A673 (cell line): ENCODE measurements around the gene SLC26A11. TPM values are rescaled to one million over a fixed set of nuclear protein-coding genes. Genes with fewer than 3 reads are reported as not detected.

Source experiments
- Bru-seq: library from RNA; stranded (reverse); fragments of 400-500 nt; gene quantifications from one replicate; lab custom pipeline; 2021; lab: Mats Ljungman, UMichigan
- BruChase-seq, 2 experiments: library from RNA; stranded (reverse); fragments of 400-500 nt; gene quantifications; one replicate each; lab custom pipeline; 2021; lab: Mats Ljungman, UMichigan
- BruUV-seq: library from RNA; stranded (reverse); fragments of 400-500 nt; replicated peaks from 2 replicates; lab custom pipeline; 2021; lab: Mats Ljungman, UMichigan
- CTCF ChIA-PET: fragments of 300-600 bp; sonication (Branson Sonifier 250); formaldehyde crosslinking; loops from one replicate; lab custom pipeline; 2022; ENCODE audit warnings: antibody characterized with exemption; lab: Charles Lee
- POLR2A ChIA-PET: fragments of 300-600 bp; sonication (Branson Sonifier 250); formaldehyde crosslinking; loops from one replicate; lab custom pipeline; 2022; ENCODE audit warnings: antibody characterized with exemption; ENCODE audit not compliant: low non-redundant PET; lab: Charles Lee
- DNase-seq: peaks from one replicate; pipeline ENCODE4 v3.0.0-alpha.2; 2015; ENCODE audit warnings: low spot score
- H3K27ac ChIP-seq: fragments of 200-600 bp; sonication (generic); 2 replicates; pipeline ENCODE4 v1.5.1; 2016; ENCODE audit warnings: mixed run types, low read depth, mild to moderate bottlenecking, mixed read lengths, antibody characterized with exemption, low read length; ENCODE audit not compliant: poor library complexity, severe bottlenecking
- H3K27me3 ChIP-seq: fragments of 200-600 bp; sonication (generic); replicated peaks from 2 replicates; pipeline ENCODE4 v1.6.1; 2017; ENCODE audit warnings: mixed run types, low read depth, mild to moderate bottlenecking, mixed read lengths, antibody characterized with exemption, low read length; ENCODE audit not compliant: insufficient read depth, poor library complexity
- H3K36me3 ChIP-seq: fragments of 200-600 bp; sonication (generic); 2 replicates; pipeline ENCODE4 v1.6.1; 2016; ENCODE audit warnings: mixed run types, mild to moderate bottlenecking, mixed read lengths, antibody characterized with exemption, low read length; ENCODE audit not compliant: insufficient read depth, poor library complexity, severe bottlenecking
- H3K4me1 ChIP-seq: fragments of 200-600 bp; sonication (generic); 2 replicates; pipeline ENCODE4 v1.6.1; 2017; ENCODE audit warnings: mixed run types, mild to moderate bottlenecking, mixed read lengths, antibody characterized with exemption, low read length; ENCODE audit not compliant: insufficient read depth, poor library complexity, severe bottlenecking
- H3K4me3 ChIP-seq: fragments of 200-600 bp; sonication (generic); 2 replicates; pipeline ENCODE4 v1.5.1; 2016; ENCODE audit warnings: low read depth, mixed run types, mild to moderate bottlenecking, mixed read lengths, low read length; ENCODE audit not compliant: poor library complexity, severe bottlenecking
- H3K9me3 ChIP-seq: fragments of 200-600 bp; sonication (generic); 2 replicates; pipeline ENCODE4 v1.6.1; 2016; ENCODE audit warnings: mixed run types, low read depth, mild to moderate bottlenecking, mixed read lengths, antibody characterized with exemption, low read length; ENCODE audit not compliant: poor library complexity, severe bottlenecking
- EZH2 ChIP-seq: fragments of 200-600 bp; sonication (generic); IDR thresholded peaks from 2 replicates; pipeline ENCODE4 v1.6.1; 2017; ENCODE audit warnings: borderline replicate concordance, low read depth, mild to moderate bottlenecking, mixed read lengths, antibody characterized with exemption, low read length; ENCODE audit not compliant: poor library complexity, severe bottlenecking
- intact Hi-C: fragments of 100-400 bp; cut with micrococcal nuclease; formaldehyde crosslinking; loops from one replicate; pipeline ENCODE4 v1.10.0; 2022; ENCODE audit not compliant: unreplicated experiment
- long read RNA-seq: library from polyadenylated mRNA; stranded (forward); transcript quantifications from one replicate; pipeline ENCODE4 v2.0.0, GENCODE V29; 2022
- total RNA-seq: library from RNA; stranded (reverse); gene quantifications from 2 replicates; pipeline ENCODE4 v1.2.3, GENCODE V29; 2021
- TF ChIP-seq, protein P1 (sequence below): fragments of 300-800, 200-600 bp; sonication (generic); conservative IDR thresholded peaks from 2 replicates; pipeline ENCODE4 v1.5.1; 2017; ENCODE audit warnings: low read depth, mild to moderate bottlenecking, antibody characterized with exemption, low read length, moderate library complexity, mixed read lengths

The SLC26A11 gene
- 23.5 and 23.6 TPM in 2 replicates for total RNA-seq
- Bru-seq, nascent RNA, result percentile 52 among the genes with signal in this experiment
- BruChase-seq, experiment 1, labeled RNA remaining after a 2-hour chase, result percentile 63 among the genes with signal in this experiment
- percentile 64 among the genes with signal in this experiment for BruChase-seq, experiment 2, labeled RNA remaining after a 6-hour chase
- long read RNA-seq, transcript SLC26A11-201 (18 exons, 2,885 nt), result major isoform, 16 of 37 reads
- long read RNA-seq, partial matches to known transcripts, result 9 of 37 reads
- long read RNA-seq, other reads (novel, unspliced or antisense), result 11 of 37 reads

DNA sequence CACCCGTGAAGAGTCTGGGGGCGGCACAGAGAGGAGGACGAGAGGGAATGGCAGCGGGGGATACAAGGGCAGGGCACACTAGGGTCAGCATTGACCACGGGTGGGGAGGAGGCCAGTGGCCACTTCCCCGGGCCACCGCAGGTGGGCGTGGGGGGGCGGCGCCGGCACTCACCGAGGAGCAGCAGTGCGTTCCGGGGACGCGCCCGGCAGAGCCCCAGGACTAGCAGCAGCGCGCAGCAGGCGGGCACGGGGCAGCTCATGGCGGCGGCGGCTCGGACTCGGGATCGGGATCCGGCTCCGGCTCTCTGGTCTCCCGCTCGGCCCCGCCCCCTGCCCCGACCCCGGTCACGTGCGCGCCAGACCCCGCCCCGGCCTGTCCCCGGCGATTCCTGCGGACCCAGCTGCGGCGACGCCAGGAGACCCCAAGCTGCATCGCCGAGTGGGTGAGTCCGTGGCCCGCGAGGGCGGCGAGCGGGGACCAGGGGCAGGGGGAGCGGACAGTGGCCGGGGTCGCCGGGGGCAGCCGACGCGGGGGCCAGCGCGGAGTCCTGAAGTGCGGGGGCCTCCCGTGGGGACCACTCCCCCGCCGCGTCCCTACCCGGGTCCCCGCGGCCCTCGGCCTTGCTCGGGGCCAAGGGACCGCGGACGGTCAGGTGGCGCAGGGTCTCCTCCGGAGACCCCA is at the start of gene SLC26A11, which contains the start of gene SGSH:
TSS of gene SLC26A11 (plus strand) at position 374 of the 682 bp plus-strand sequence. CDS start 1,134 bp downstream, outside the sequence.
TSS of gene SGSH (minus strand) at position 280 of the 682 bp plus-strand sequence. CDS start at position 260, 20 bp downstream.
- H3K27ac ChIP-seq, result peak within 1 kb of the TSS; percentile 72
- peaks cover 9% of the 10 kb centered on the region for H3K4me1 ChIP-seq
- H3K36me3 ChIP-seq, result no peaks in the 10 kb centered on the region
- peak within 1 kb of the TSS; percentile 61 for H3K4me3 ChIP-seq
- H3K27me3 ChIP-seq, result no peaks in the 10 kb centered on the region
- no TSS peak for BruUV-seq
- H3K9me3 ChIP-seq, result no peaks in the 10 kb centered on the region
- peak; percentile 79 for DNase-seq
- CTCF ChIA-PET, result interaction anchor here (0.8 kb wide), 1 partner anchor 1019 kb away, joined by 4 read pairs; the partner anchor contains the start of gene NDUFAF8
- intact Hi-C loops, result no loop called here
- POLR2A ChIA-PET, result no interaction called here
- TF ChIP-seq EZH2, result no peak
- TF ChIP-seq, protein P1, sequence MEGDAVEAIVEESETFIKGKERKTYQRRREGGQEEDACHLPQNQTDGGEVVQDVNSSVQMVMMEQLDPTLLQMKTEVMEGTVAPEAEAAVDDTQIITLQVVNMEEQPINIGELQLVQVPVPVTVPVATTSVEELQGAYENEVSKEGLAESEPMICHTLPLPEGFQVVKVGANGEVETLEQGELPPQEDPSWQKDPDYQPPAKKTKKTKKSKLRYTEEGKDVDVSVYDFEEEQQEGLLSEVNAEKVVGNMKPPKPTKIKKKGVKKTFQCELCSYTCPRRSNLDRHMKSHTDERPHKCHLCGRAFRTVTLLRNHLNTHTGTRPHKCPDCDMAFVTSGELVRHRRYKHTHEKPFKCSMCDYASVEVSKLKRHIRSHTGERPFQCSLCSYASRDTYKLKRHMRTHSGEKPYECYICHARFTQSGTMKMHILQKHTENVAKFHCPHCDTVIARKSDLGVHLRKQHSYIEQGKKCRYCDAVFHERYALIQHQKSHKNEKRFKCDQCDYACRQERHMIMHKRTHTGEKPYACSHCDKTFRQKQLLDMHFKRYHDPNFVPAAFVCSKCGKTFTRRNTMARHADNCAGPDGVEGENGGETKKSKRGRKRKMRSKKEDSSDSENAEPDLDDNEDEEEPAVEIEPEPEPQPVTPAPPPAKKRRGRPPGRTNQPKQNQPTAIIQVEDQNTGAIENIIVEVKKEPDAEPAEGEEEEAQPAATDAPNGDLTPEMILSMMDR, result no peak

DNA sequence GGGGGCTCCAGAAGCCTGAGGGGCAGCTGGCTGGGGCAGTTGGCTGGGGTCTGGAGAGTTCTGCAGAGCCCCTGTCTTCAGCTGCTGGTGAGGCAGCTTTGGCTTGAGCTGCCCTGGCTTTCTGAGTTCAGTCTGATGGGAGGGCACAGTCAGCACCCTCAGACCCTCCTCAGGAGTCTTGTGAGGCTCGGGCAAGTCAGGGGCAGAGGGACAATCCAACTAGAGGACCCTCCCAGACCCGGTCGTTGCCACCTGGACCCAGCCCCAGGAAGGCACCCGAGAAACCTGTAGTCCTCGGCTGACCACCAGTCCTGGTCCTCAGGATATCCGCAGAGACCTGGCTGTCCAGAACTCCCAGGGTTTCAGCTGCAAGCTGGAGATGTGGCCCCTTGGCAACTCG is 48.5 kb upstream of the SLC26A11 start:
- intact Hi-C loops, result no loop called here
- no peak for TF ChIP-seq EZH2
- TF ChIP-seq, protein P1, result no peak
- no peak for DNase-seq
- Histone ChIP-seq H3K27me3 (no peaks in the 10 kb centered on the region), H3K4me3 (no peak overlapping the region), H3K27ac (no peak overlapping the region), H3K9me3 (no peaks in the 10 kb centered on the region), H3K36me3 (no peaks in the 10 kb centered on the region), H3K4me1 (no peaks in the 10 kb centered on the region)
- POLR2A ChIA-PET, result interaction anchor here (0.6 to 0.7 kb wide), 2 partner anchors 41 to 907 kb away, joined by 3 to 14 read pairs; no protein-coding TSS in a partner anchor
- BruUV-seq, result no TSS peak
- CTCF ChIA-PET, result interaction anchor here (0.5 to 1.0 kb wide), 2 partner anchors 70 to 269 kb away, joined by 3 to 6 read pairs; partner anchors contain the start of gene GAA

DNA sequence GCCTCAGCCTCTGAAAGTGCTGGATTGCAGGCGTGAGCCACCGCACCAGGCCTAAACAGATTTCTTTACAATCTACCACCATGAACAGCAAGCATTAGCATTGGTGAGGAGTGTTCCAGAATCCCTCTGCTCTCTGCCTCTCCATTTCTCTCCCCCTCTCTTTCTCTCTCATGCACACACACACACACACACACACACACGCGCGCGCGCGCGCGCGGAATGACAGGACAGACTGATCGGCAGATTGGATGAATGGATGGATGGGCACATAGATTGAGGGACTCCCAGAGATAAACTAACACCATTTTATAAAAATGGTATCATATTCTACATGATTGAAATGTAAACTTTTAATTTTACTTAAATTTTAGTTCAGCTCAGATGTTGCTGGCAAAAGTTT is 47.1 kb upstream of the SLC26A11 start:
- no TSS peak for BruUV-seq
- TF ChIP-seq EZH2, result no peak
- TF ChIP-seq, protein P1, result no peak
- CTCF ChIA-PET, result no interaction called here
- Histone ChIP-seq H3K27me3 (no peaks in the 10 kb centered on the region), H3K4me1 (no peaks in the 10 kb centered on the region), H3K36me3 (no peaks in the 10 kb centered on the region), H3K4me3 (no peak overlapping the region), H3K27ac (no peak overlapping the region), H3K9me3 (no peaks in the 10 kb centered on the region)
- no peak for DNase-seq
- intact Hi-C loops, result no loop called here
- POLR2A ChIA-PET, result no interaction called here
